ENCODE measurements around the gene TAS2R8.

GRCh38 chr12:10802587-10802986 is 4.5 kb downstream of the TAS2R8 start, which contains the start of gene TAS2R7:
- TF ChIP-seq CTCF (IDR thresholded peaks at IDR 0.05) = no peak
- TF ChIP-seq POLR2A (IDR thresholded peaks at IDR 0.05) = no peak

All from esophagus squamous epithelium (tissue), 4 donors.